ENCODE results near the gene MAOA. TPM values are rescaled to one million over a fixed set of nuclear protein-coding genes. Genes with fewer than 3 reads are reported as not detected.

Gene MAOA
- total and polyA plus RNA-seq, 2 of the 13 experiments (the other 11 are each of a cell fraction or from before 2014, with no cell fraction given), result 13.4 to 14.7 TPM

GRCh38 chrX:43656005-43656494 lies at the start of gene MAOA (continued):
- TF ChIP-seq CSRNP2 (CRISPR knock-in tag; conservative IDR thresholded peaks at IDR 0.05; ENCODE audit: low read depth) (no peak), MAX (IDR thresholded peaks at IDR 0.05) (0 out of 2 replicates have a peak, but pooled peaks have one; percentile 18), ZBTB1 (CRISPR knock-in tag; IDR thresholded peaks at IDR 0.05; ENCODE audit: borderline replicate concordance) (no peak), ZBTB7B (CRISPR knock-in tag; IDR thresholded peaks at IDR 0.05) (0 out of 2 replicates have a peak, but pooled peaks have one; percentile 49), HDAC2 (CRISPR knock-in tag; IDR thresholded peaks at IDR 0.05) (peak; percentile 21; the same call in 1 of the 2 replicates), BCL6 (CRISPR knock-in tag; IDR thresholded peaks at IDR 0.05) (peak; percentile 35; the same call in 1 of the 2 replicates), POLR2A (IDR thresholded peaks at IDR 0.05; ENCODE audit: insufficient read depth in 1 of 2, low read depth in 2 of 2, low read length in 2 of 2) (peak in 1 of 2 experiments; percentile 44; a peak in 1 of 4 replicates), GATAD2A (CRISPR knock-in tag; IDR thresholded peaks at IDR 0.05) (peak; percentile 34), HNRNPL (IDR thresholded peaks at IDR 0.05; ENCODE audit: low read depth, low read length) (0 out of 2 replicates have a peak, but pooled peaks have one; percentile 31), ARID5B (CRISPR knock-in tag; IDR thresholded peaks at IDR 0.05) (peak; percentile 23; the same call in 1 of the 2 replicates), PATZ1 (CRISPR knock-in tag; IDR thresholded peaks at IDR 0.05) (peak; percentile 73), ZNF280B (CRISPR knock-in tag; IDR thresholded peaks at IDR 0.05; ENCODE audit: borderline replicate concordance) (no peak), NR0B2 (CRISPR knock-in tag; IDR thresholded peaks at IDR 0.05) (no peak), ZNF430 (CRISPR knock-in tag; IDR thresholded peaks at IDR 0.05) (no peak)
